Cardiac fibroblast (primary cell): Measurements from ENCODE around the gene SPATA45.

Source experiments
- DNase-seq, 2 donors: peaks; one replicate each; pipeline versions ENCODE4 v3.0.0 to v3.0.0-alpha.2; 2010; ENCODE audit warnings: low read depth in 2 of 2
- H3K4me3 ChIP-seq, 2 donors: replicated peaks in 1 of 2; 1 replicate in 1 of 2; 2 replicates in 1 of 2; pipeline ENCODE4 v1.5.1; 2011; ENCODE audit warnings: low read depth in 2 of 2, low read length in 2 of 2, mild to moderate bottlenecking in 2 of 2, moderate library complexity in 1 of 2
- TF ChIP-seq, protein P1 (sequence below): IDR thresholded peaks from one replicate; pipeline ENCODE4 v1.5.1; 2011; ENCODE audit warnings: low read depth, mild to moderate bottlenecking, low read length, inconsistent platforms

The SPATA45 gene

DNA sequence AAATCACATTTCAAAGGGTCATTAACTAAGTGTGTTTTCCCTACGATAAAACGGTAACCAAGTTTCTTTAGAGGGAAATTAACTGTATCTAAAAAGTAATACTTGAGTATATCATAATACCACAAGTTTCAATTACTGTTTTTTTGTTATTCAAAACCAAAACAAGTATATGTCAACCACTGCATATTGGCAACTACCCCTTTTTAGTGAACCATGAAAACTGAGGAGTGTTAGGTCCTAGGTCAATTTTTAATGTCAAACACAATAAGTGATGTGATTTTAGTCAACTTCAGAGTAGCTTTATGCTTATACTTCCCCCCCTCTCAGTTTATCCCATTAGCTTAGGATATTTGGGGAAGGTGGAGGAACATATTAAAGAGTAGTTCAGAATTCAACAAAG, 66.2 kb downstream of the SPATA45 start:
- DNase-seq = no peak
- H3K4me3 ChIP-seq = no peak overlapping the region
- TF ChIP-seq, protein P1, sequence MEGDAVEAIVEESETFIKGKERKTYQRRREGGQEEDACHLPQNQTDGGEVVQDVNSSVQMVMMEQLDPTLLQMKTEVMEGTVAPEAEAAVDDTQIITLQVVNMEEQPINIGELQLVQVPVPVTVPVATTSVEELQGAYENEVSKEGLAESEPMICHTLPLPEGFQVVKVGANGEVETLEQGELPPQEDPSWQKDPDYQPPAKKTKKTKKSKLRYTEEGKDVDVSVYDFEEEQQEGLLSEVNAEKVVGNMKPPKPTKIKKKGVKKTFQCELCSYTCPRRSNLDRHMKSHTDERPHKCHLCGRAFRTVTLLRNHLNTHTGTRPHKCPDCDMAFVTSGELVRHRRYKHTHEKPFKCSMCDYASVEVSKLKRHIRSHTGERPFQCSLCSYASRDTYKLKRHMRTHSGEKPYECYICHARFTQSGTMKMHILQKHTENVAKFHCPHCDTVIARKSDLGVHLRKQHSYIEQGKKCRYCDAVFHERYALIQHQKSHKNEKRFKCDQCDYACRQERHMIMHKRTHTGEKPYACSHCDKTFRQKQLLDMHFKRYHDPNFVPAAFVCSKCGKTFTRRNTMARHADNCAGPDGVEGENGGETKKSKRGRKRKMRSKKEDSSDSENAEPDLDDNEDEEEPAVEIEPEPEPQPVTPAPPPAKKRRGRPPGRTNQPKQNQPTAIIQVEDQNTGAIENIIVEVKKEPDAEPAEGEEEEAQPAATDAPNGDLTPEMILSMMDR = no peak

DNA sequence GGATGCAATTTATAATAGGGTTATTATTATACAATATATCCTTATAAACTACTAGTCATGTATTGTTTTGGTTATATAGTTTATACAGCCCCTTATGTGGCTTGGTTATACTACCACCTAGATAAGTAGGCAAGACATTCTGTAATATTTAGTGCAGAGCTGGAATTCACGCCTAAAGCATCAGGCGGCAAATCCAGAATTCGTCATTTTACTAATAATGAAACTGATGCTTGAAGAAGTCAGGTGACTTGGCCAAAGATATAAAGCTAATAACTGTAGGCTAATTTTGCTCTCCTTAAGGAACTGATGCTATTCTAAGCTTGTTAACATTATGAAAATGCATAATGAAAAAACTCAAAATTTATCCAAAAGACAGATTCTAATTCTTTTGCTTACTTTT, 66.7 kb downstream of the SPATA45 start:
- no peak for DNase-seq
- no peak overlapping the region for H3K4me3 ChIP-seq
- TF ChIP-seq, protein P1 = no peak
